Activated CD4-positive, alpha-beta T cell treated with anti-CD3 and anti-CD28 coated beads for 36 hours (primary cell): Measurements from ENCODE around the gene MCM3. TPM values are rescaled to one million over a fixed set of nuclear protein-coding genes. Genes with fewer than 3 reads are reported as not detected.

Source experiments
- ATAC-seq: fragments of 200-7000 bp; cut with Tn5 transposase; one replicate; pipeline ENCODE4 v1.10.0; 2021; ENCODE audit warnings: mild to moderate bottlenecking, moderate library complexity
- CTCF ChIA-PET: fragments of 350-600 bp; sonication (Branson Sonifier 250); formaldehyde crosslinking; loops from one replicate; lab custom pipeline; 2021; ENCODE audit warnings: antibody characterized with exemption; lab: Charles Lee
- POLR2A ChIA-PET: fragments of 350-600 bp; sonication (Branson Sonifier 250); formaldehyde crosslinking; loops from one replicate; lab custom pipeline; 2021; ENCODE audit warnings: antibody characterized with exemption, inconsistent platforms; lab: Charles Lee
- DNase-seq: peaks from one replicate; pipeline ENCODE4 v3.0.0-alpha.2; 2020
- H3K27ac Mint-ChIP-seq: one replicate; pipeline ENCODE4 v1.8.0; 2021; ENCODE audit warnings: mixed read lengths
- H3K27me3 Mint-ChIP-seq: one replicate; pipeline ENCODE4 v1.8.0; 2021; ENCODE audit warnings: mixed read lengths
- H3K36me3 Mint-ChIP-seq: one replicate; pipeline ENCODE4 v1.8.0; 2021; ENCODE audit warnings: low read depth, mixed read lengths
- H3K4me1 Mint-ChIP-seq: one replicate; pipeline ENCODE4 v1.8.0; 2021; ENCODE audit warnings: mixed read lengths
- H3K4me3 Mint-ChIP-seq: one replicate; pipeline ENCODE4 v1.8.0; 2021; ENCODE audit warnings: mild to moderate bottlenecking, moderate library complexity, mixed read lengths
- H3K9me3 Mint-ChIP-seq: one replicate; pipeline ENCODE4 v1.8.0; 2021; ENCODE audit warnings: low read depth, mixed read lengths
- intact Hi-C, 2 experiments: fragments of 100-400 bp; cut with DNase I in 1 of 2; cut with micrococcal nuclease in 1 of 2; formaldehyde crosslinking; loops; one replicate each; pipeline versions ENCODE4 v1.14.2 to v1.15.1; 2022 to 2024; cut with DNase I, micrococcal nuclease
- total RNA-seq, 2 experiments: library from RNA; stranded (reverse); gene quantifications; one replicate each; pipeline ENCODE4 v1.2.3, GENCODE V29; 2021

The MCM3 gene
- total RNA-seq, 2 experiments from 2014 or later = 276 to 279 TPM

GRCh38 chr6:52283111-52283510 is 1.4 kb downstream of the MCM3 start:
- Mint-ChIP-seq H3K36me3 (peaks cover 56% of the 10 kb centered on the region), H3K4me1 (peaks cover 58% of the 10 kb centered on the region), H3K27me3 (no peaks in the 10 kb centered on the region), H3K27ac (peak overlapping the region; percentile 82), H3K4me3 (no peak overlapping the region), H3K9me3 (no peaks in the 10 kb centered on the region)
- ChIA-PET CTCF (interaction anchor here (1.2 to 10.6 kb wide), 10 partner anchors 11 to 137 kb away, joined by 3 to 153 read pairs (median 4); partner anchors contain the start of gene EFHC1), POLR2A (interaction anchor here (0.6 to 1.8 kb wide), 5 partner anchors 19 to 202 kb away, joined by 3 to 6 read pairs (median 5); partner anchors contain the start of gene PAQR8)
- ATAC-seq (no peak), DNase-seq (no peak)
- intact Hi-C loops = loop anchor here (5.0 to 10.0 kb wide), 2 partner anchors 379 to 1062 kb away; partner anchors contain the start of gene ELOVL5 (in 1 of the 2)

GRCh38 chr6:52276130-52276529 is 8.4 kb downstream of the MCM3 start:
- Mint-ChIP-seq H3K9me3 (no peaks in the 10 kb centered on the region), H3K4me3 (no peak overlapping the region), H3K27me3 (no peaks in the 10 kb centered on the region), H3K4me1 (peaks cover 43% of the 10 kb centered on the region), H3K27ac (peak overlapping the region; percentile 4), H3K36me3 (peaks cover 82% of the 10 kb centered on the region)
- ATAC-seq (no peak), DNase-seq (no peak)
- ChIA-PET POLR2A (interaction anchor here (0.7 kb wide), 1 partner anchor 15 kb away, joined by 4 read pairs; no protein-coding TSS in a partner anchor), CTCF (interaction anchor here (1.4 to 6.7 kb wide), 2 partner anchors 9 to 12 kb away, joined by 7 to 50 read pairs; partner anchors contain the start of gene MCM3)
- intact Hi-C loops = no loop called here

GRCh38 chr6:52271852-52272460 is 12.6 kb downstream of the MCM3 start:
- H3K4me1 Mint-ChIP-seq = peaks cover 15% of the 10 kb centered on the region
- no peaks in the 10 kb centered on the region for H3K9me3 Mint-ChIP-seq
- no peaks in the 10 kb centered on the region for H3K27me3 Mint-ChIP-seq
- ChIA-PET CTCF (interaction anchor here (1.8 to 6.7 kb wide), 3 partner anchors 8 to 109 kb away, joined by 5 to 50 read pairs (median 10); no protein-coding TSS in a partner anchor), POLR2A (interaction anchor here (1.0 kb wide), 1 partner anchor 16 kb away, joined by 3 read pairs; no protein-coding TSS in a partner anchor)
- H3K36me3 Mint-ChIP-seq = peaks cover 80% of the 10 kb centered on the region
- DNase-seq (no peak), ATAC-seq (no peak)
- intact Hi-C loops = no loop called here
- H3K27ac Mint-ChIP-seq = no peak overlapping the region
- H3K4me3 Mint-ChIP-seq = no peak overlapping the region

GRCh38 chr6:52263709-52264540 is 20.6 kb downstream of the MCM3 start:
- CTCF ChIA-PET = interaction anchor here (0.7 to 7.3 kb wide), 27 partner anchors 11 to 241 kb away, joined by 3 to 106 read pairs (median 4); partner anchors contain the start of gene MCM3
- POLR2A ChIA-PET = interaction anchor here (0.5 to 1.3 kb wide), 3 partner anchors 19 to 166 kb away, joined by 3 to 4 read pairs (median 4); no protein-coding TSS in a partner anchor
- ATAC-seq = peak; percentile 84

GRCh38 chr6:52262620-52263344 is 21.8 kb downstream of the MCM3 start:
- Mint-ChIP-seq H3K9me3 (no peaks in the 10 kb centered on the region), H3K4me3 (no peak overlapping the region), H3K27ac (peak overlapping the region; percentile 47), H3K4me1 (peaks cover 12% of the 10 kb centered on the region), H3K36me3 (peaks cover 66% of the 10 kb centered on the region), H3K27me3 (no peaks in the 10 kb centered on the region)
- ChIA-PET POLR2A (interaction anchor here (1.0 kb wide), 1 partner anchor 165 kb away, joined by 4 read pairs; no protein-coding TSS in a partner anchor), CTCF (interaction anchor here (0.7 to 7.3 kb wide), 24 partner anchors 11 to 389 kb away, joined by 3 to 106 read pairs (median 6); partner anchors contain the start of gene MCM3)
- DNase-seq = no peak
- no peak for ATAC-seq
- intact Hi-C loops = loop anchor here (1.0 to 10.0 kb wide), 8 partner anchors 22 to 405 kb away; partner anchors contain the start of gene MCM3 (in 1 of the 2)

More at GRCh38 chr6:52263709-52264540, 20.6 kb downstream of the MCM3 start:
- H3K4me3 Mint-ChIP-seq = no peak overlapping the region
- no peaks in the 10 kb centered on the region for H3K27me3 Mint-ChIP-seq
- intact Hi-C loops = loop anchor here (1.0 to 10.0 kb wide), 9 partner anchors 17 to 407 kb away; partner anchors contain the start of gene MCM3 (in 1 of the 2)
- no peaks in the 10 kb centered on the region for H3K9me3 Mint-ChIP-seq
- peaks cover 12% of the 10 kb centered on the region for H3K4me1 Mint-ChIP-seq
- peak overlapping the region; percentile 42 for H3K27ac Mint-ChIP-seq
- H3K36me3 Mint-ChIP-seq = peaks cover 76% of the 10 kb centered on the region
- peak; percentile 84 for DNase-seq

- ChIA-PET CTCF (interaction anchor here (0.7 to 7.3 kb wide), 14 partner anchors 9 to 198 kb away, joined by 3 to 106 read pairs (median 6); partner anchors contain the start of gene PAQR8), POLR2A (interaction anchor here (0.6 kb wide), 1 partner anchor 15 kb away, joined by 4 read pairs; no protein-coding TSS in a partner anchor)
- intact Hi-C loops = loop anchor here (5.0 to 10.0 kb wide), 2 partner anchors 196 to 404 kb away; no protein-coding TSS in a partner anchor
- H3K4me3 Mint-ChIP-seq = no peak overlapping the region
- H3K9me3 Mint-ChIP-seq = no peaks in the 10 kb centered on the region
- H3K27ac Mint-ChIP-seq = no peak overlapping the region
- no peaks in the 10 kb centered on the region for H3K27me3 Mint-ChIP-seq
- no peak for DNase-seq
- peaks cover 52% of the 10 kb centered on the region for H3K36me3 Mint-ChIP-seq
- no peak for ATAC-seq
- H3K4me1 Mint-ChIP-seq = peaks cover 12% of the 10 kb centered on the region
Measured at GRCh38 chr6:52261229-52261628, 23.3 kb downstream of the MCM3 start.

GRCh38 chr6:52260634-52261033 is 23.9 kb downstream of the MCM3 start:
- no peaks in the 10 kb centered on the region for H3K27me3 Mint-ChIP-seq
- no peak overlapping the region for H3K27ac Mint-ChIP-seq
- ChIA-PET POLR2A (no interaction called here), CTCF (interaction anchor here (0.6 to 7.3 kb wide), 10 partner anchors 19 to 198 kb away, joined by 3 to 106 read pairs (median 4); no protein-coding TSS in a partner anchor)
- H3K36me3 Mint-ChIP-seq = peaks cover 47% of the 10 kb centered on the region
- DNase-seq (no peak), ATAC-seq (no peak)
- intact Hi-C loops = loop anchor here (5.0 to 10.0 kb wide), 2 partner anchors 196 to 403 kb away; no protein-coding TSS in a partner anchor
- H3K4me3 Mint-ChIP-seq = no peak overlapping the region
- no peaks in the 10 kb centered on the region for H3K9me3 Mint-ChIP-seq
- H3K4me1 Mint-ChIP-seq = peaks cover 13% of the 10 kb centered on the region

GRCh38 chr6:52255434-52255833 is 29.1 kb downstream of the MCM3 start:
- ATAC-seq (no peak), DNase-seq (no peak)
- intact Hi-C loops = loop anchor here (1.0 to 2.0 kb wide), 2 partner anchors 28 to 93 kb away; no protein-coding TSS in a partner anchor
- ChIA-PET CTCF (interaction anchor here (0.6 to 1.9 kb wide), 4 partner anchors 57 to 313 kb away, joined by 3 to 11 read pairs (median 3); no protein-coding TSS in a partner anchor), POLR2A (interaction anchor here (0.6 to 1.0 kb wide), 3 partner anchors 16 to 68 kb away, joined by 3 read pairs; no protein-coding TSS in a partner anchor)
- H3K9me3 Mint-ChIP-seq = no peaks in the 10 kb centered on the region
- peak overlapping the region; percentile 51 for H3K4me3 Mint-ChIP-seq
- H3K27me3 Mint-ChIP-seq = peaks cover 14% of the 10 kb centered on the region
- H3K27ac Mint-ChIP-seq = peak overlapping the region; percentile 14
- H3K4me1 Mint-ChIP-seq = peaks cover 44% of the 10 kb centered on the region
- peaks cover 5% of the 10 kb centered on the region for H3K36me3 Mint-ChIP-seq

GRCh38 chr6:52254731-52255378 is 29.7 kb downstream of the MCM3 start:
- ATAC-seq = peak; percentile 81
- intact Hi-C loops = loop anchor here (1.0 to 2.0 kb wide), 2 partner anchors 28 to 92 kb away; no protein-coding TSS in a partner anchor
- Mint-ChIP-seq H3K27ac (peak overlapping the region; percentile 14), H3K4me3 (peak overlapping the region; percentile 51), H3K27me3 (peaks cover 14% of the 10 kb centered on the region), H3K36me3 (no peaks in the 10 kb centered on the region), H3K9me3 (no peaks in the 10 kb centered on the region), H3K4me1 (peaks cover 48% of the 10 kb centered on the region)
- no peak for DNase-seq
- POLR2A ChIA-PET = interaction anchor here (0.6 to 1.0 kb wide), 2 partner anchors 25 to 67 kb away, joined by 3 read pairs; no protein-coding TSS in a partner anchor
- CTCF ChIA-PET = interaction anchor here (0.6 to 2.0 kb wide), 6 partner anchors 56 to 449 kb away, joined by 3 to 11 read pairs (median 3); no protein-coding TSS in a partner anchor
